ENCODE results near the gene PPP1R14C.

GRCh38 chr6:150252714-150253444, 110.0 kb downstream of the PPP1R14C start:
- TF ChIP-seq, protein P1, sequence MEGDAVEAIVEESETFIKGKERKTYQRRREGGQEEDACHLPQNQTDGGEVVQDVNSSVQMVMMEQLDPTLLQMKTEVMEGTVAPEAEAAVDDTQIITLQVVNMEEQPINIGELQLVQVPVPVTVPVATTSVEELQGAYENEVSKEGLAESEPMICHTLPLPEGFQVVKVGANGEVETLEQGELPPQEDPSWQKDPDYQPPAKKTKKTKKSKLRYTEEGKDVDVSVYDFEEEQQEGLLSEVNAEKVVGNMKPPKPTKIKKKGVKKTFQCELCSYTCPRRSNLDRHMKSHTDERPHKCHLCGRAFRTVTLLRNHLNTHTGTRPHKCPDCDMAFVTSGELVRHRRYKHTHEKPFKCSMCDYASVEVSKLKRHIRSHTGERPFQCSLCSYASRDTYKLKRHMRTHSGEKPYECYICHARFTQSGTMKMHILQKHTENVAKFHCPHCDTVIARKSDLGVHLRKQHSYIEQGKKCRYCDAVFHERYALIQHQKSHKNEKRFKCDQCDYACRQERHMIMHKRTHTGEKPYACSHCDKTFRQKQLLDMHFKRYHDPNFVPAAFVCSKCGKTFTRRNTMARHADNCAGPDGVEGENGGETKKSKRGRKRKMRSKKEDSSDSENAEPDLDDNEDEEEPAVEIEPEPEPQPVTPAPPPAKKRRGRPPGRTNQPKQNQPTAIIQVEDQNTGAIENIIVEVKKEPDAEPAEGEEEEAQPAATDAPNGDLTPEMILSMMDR (conservative IDR thresholded peaks at IDR 0.05 in 1 of 2, IDR thresholded peaks at IDR 0.05 in 1 of 2; ENCODE audit: low read depth in 1 of 2, low read length in 2 of 2): no peak
- no peak for TF ChIP-seq EZH2 (IDR thresholded peaks at IDR 0.05; ENCODE audit: low read length, missing control alignments)

Measured in fibroblast of lung (primary cell).